Pancreas (tissue), 10 donors: Measurements from ENCODE around the gene RAB7B. TPM values are rescaled to one million over a fixed set of nuclear protein-coding genes. Genes with fewer than 3 reads are reported as not detected.

Experiments used
- ATAC-seq, 4 donors: fragments of 200-7000 bp; cut with Tn5 transposase; one replicate each; pipeline versions ENCODE4 v1.8.0 to v1.9.1; 2020; ENCODE audit warnings: mild to moderate bottlenecking in 4 of 4, moderate library complexity in 4 of 4
- DNase-seq, 6 donors: peaks; one replicate each; pipeline ENCODE4 v3.0.0-alpha.2; 2020
- FAIRE-seq: peaks from 2 replicates; lab custom pipeline; 2012; peaks lifted over from hg19 to GRCh38; lab: Jason Lieb, UNC
- H3K27ac ChIP-seq, 4 donors: fragments of 200-600 bp; sonication (generic); 1 replicate in 3 of 4; 2 replicates in 1 of 4; pipeline versions ENCODE4 v1.5.0 to v1.8.0; 2020
- H3K27me3 ChIP-seq, 4 donors: fragments of 200-600 bp; one replicate each; pipeline ENCODE4 v1.8.0; 2021
- H3K36me3 ChIP-seq, 3 donors: fragments of 200-600 bp; sonication (generic) in 1 of 3; one replicate each; pipeline versions ENCODE4 v1.5.0 to v1.8.0; 2020 to 2021
- H3K4me1 ChIP-seq, 3 donors: fragments of 200-600 bp; one replicate each; pipeline ENCODE4 v1.8.0; 2021
- H3K4me3 ChIP-seq, 4 donors: fragments of 200-600 bp; sonication (generic) in 2 of 4; one replicate each; pipeline versions ENCODE4 v1.5.0 to v1.8.0; 2020 to 2021
- H3K9me3 ChIP-seq, 4 donors: fragments of 200-600 bp; one replicate each; pipeline ENCODE4 v1.8.0; 2021
- WGBS, 2 donors: extraction: QIAGEN DNeasy Blood & Tissue Kit; methylation state at CpG; one replicate each; pipeline ENCODE4 v1.1.7; 2013; 5-methylcytosine and 5-hydroxymethylcytosine counted together
- intact Hi-C, 3 donors: fragments of 100-400 bp; cut with DNase I; formaldehyde crosslinking; loops; one replicate each; pipeline versions ENCODE4 v1.11.1 to v1.14.2; 2022
- polyA plus RNA-seq, 2 donors: library from polyadenylated mRNA; stranded (reverse); fragments of 200-250 nt; gene quantifications; one replicate each; pipeline ENCODE4 v1.2.3, GENCODE V29; 2013
- total RNA-seq, 6 donors: library from RNA; stranded (reverse); fragmentation: NEBNext Ultra II Directional in 4 of 6; extraction: Animal tissue kit (Norgen Biotek cat#: 25700) in 4 of 6; gene quantifications; one replicate each; pipeline versions ENCODE4 v1.2.1 to v1.2.4, GENCODE V29; 2021 to 2023
- TF ChIP-seq, protein P1 (sequence below), 4 donors: fragments of 200-600 bp; sonication (generic) in 3 of 4; IDR thresholded peaks; one replicate each; pipeline versions ENCODE4 v1.5.0 to v1.8.0; 2021; ENCODE audit warnings: antibody characterized with exemption in 4 of 4
- donor health status: healthy with polysubstance abuse.
- donor health status: DM: no; HTN: no; CAD: no; lungs with moderate emphysema.
- donor health status: DM: no; HTN: no; CAD: no.
- donor health status: control.
- donor health status: control.
- donor health status: Bipolar disorder and iron deficiency.
- donor health status: DM: yes; HTN: yes; CAD: no.
- donor health status: DM: no; HTN: no; CAD: no.
- donor health status: DM: no; HTN: no; CAD: no.
- donor health status: DM: yes; HTN: yes; CAD: no.

RAB7B gene
- total and polyA plus RNA-seq, 8 donors: 0.24 to 4.0 (median 0.59) TPM

DNA sequence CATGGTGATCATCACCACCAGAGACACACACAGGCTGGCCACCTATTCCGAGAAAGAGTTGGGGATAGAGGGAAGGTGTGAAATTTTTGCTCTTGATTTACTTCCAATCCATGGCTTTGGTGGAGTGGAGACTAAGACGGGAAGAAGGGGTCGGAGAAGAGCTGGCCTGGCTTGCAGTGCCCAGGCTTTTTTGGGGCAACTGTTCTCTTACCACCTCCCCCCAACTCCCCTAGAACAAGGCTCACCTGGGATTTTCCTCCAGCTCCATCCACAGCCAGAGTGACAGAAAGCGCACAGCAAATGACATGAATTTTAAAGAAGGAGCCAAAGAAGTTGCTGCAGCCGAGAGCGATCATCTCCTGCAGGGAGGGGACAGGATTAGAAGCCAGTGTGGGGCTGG lies 75.9 kb downstream of the RAB7B start:
- intact Hi-C loops: loop anchor here in 2 of 3 donors (10.0 kb wide), 2 partner anchors 48 to 178 kb away; no protein-coding TSS in a partner anchor
- FAIRE-seq: no peak

More for the DNA sequence above, 75.9 kb downstream of the RAB7B start:
- Histone ChIP-seq H3K36me3 (no peaks in the 10 kb centered on the region), H3K9me3 (no peaks in the 10 kb centered on the region), H3K27me3 (no peaks in the 10 kb centered on the region), H3K4me1 (no peaks in the 10 kb centered on the region), H3K4me3 (no peak overlapping the region), H3K27ac (no peak overlapping the region)
- TF ChIP-seq, protein P1, sequence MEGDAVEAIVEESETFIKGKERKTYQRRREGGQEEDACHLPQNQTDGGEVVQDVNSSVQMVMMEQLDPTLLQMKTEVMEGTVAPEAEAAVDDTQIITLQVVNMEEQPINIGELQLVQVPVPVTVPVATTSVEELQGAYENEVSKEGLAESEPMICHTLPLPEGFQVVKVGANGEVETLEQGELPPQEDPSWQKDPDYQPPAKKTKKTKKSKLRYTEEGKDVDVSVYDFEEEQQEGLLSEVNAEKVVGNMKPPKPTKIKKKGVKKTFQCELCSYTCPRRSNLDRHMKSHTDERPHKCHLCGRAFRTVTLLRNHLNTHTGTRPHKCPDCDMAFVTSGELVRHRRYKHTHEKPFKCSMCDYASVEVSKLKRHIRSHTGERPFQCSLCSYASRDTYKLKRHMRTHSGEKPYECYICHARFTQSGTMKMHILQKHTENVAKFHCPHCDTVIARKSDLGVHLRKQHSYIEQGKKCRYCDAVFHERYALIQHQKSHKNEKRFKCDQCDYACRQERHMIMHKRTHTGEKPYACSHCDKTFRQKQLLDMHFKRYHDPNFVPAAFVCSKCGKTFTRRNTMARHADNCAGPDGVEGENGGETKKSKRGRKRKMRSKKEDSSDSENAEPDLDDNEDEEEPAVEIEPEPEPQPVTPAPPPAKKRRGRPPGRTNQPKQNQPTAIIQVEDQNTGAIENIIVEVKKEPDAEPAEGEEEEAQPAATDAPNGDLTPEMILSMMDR (IDR thresholded peaks at IDR 0.05): no peak
- 94 to 96% methylated on average over 6 of the region's 6 CpGs for WGBS, 2 donors
- ATAC-seq (no peak), DNase-seq (peak in 1 of 6 donors; percentile 28)

Other genes starting within 250 kb of the RAB7B start
- gene RAB29, start 227.9 kb downstream of the RAB7B start, total RNA-seq: 10 to 100 TPM in 2 of 6 donors, 1 to 10 TPM in 4; 5.4 to 12.2 (median 7.0) TPM
- gene RAB29, start 227.9 kb downstream of the RAB7B start, polyA plus RNA-seq: 10 to 100 TPM in 1 of 2 donors, 1 to 10 TPM in 1; 6.5 to 10.8 TPM
- gene SLC41A1, start 190.2 kb downstream of the RAB7B start, total RNA-seq: 10 to 100 TPM; 27.7 to 57.7 (median 41.1) TPM
- gene SLC41A1, start 190.2 kb downstream of the RAB7B start, polyA plus RNA-seq: 10 to 100 TPM; 20.7 to 27.4 TPM
- 10 to 100 TPM; 19.1 to 54.6 (median 24.1) TPM for gene PM20D1, start 153.3 kb downstream of the RAB7B start, total RNA-seq
- gene PM20D1, start 153.3 kb downstream of the RAB7B start, polyA plus RNA-seq: 10 to 100 TPM in 1 of 2 donors, 1 to 10 TPM in 1; 5.6 to 15.8 TPM
- 1 to 10 TPM in 2 of 6 donors, under 1 TPM in 4; 0.56 to 6.5 (median 0.83) TPM for gene SLC26A9, start 59.9 kb downstream of the RAB7B start, total RNA-seq
- 1 to 10 TPM; 1.5 to 2.9 TPM for gene SLC26A9, start 59.9 kb downstream of the RAB7B start, polyA plus RNA-seq
- 10 to 100 TPM in 1 of 6 donors, 1 to 10 TPM in 3, under 1 TPM in 2; 0.51 to 42.4 (median 4.8) TPM for gene CTSE, start 20.5 kb upstream of the RAB7B start, total RNA-seq
- 1 to 10 TPM in 1 of 2 donors, under 1 TPM in 1; 0.63 to 3.8 TPM for gene CTSE, start 20.5 kb upstream of the RAB7B start, polyA plus RNA-seq
- gene RHEX, start 49.8 kb upstream of the RAB7B start, total RNA-seq: 1 to 10 TPM in 2 of 6 donors, under 1 TPM in 4; 0.35 to 2.3 (median 0.56) TPM
- gene RHEX, start 49.8 kb upstream of the RAB7B start, polyA plus RNA-seq: 1 to 10 TPM in 1 of 2 donors, under 1 TPM in 1; 0.72 to 1.0 TPM
- gene AVPR1B, start 114.0 kb upstream of the RAB7B start, total RNA-seq: under 1 TPM; 0.13 to 0.43 (median 0.24) TPM
- 1 to 10 TPM in 1 of 2 donors, under 1 TPM in 1; 0.68 to 1.1 TPM for gene AVPR1B, start 114.0 kb upstream of the RAB7B start, polyA plus RNA-seq
- 1 to 10 TPM in 1 of 6 donors, under 1 TPM in 2, not detected in 3; 0.98 to 1.6 (median 0.98) TPM for gene FAM72A, start 199.4 kb upstream of the RAB7B start, total RNA-seq
- under 1 TPM; 0.63 to 0.84 TPM for gene FAM72A, start 199.4 kb upstream of the RAB7B start, polyA plus RNA-seq
- gene SRGAP2, start 200.1 kb upstream of the RAB7B start, total RNA-seq: 10 to 100 TPM in 5 of 6 donors, 1 to 10 TPM in 1; 8.0 to 36.3 (median 13.3) TPM
- gene SRGAP2, start 200.1 kb upstream of the RAB7B start, polyA plus RNA-seq: 10 to 100 TPM in 1 of 2 donors, 1 to 10 TPM in 1; 9.2 to 12.8 TPM